ENCODE measurements around the gene OR2G2.

Gene OR2G2, protein sequence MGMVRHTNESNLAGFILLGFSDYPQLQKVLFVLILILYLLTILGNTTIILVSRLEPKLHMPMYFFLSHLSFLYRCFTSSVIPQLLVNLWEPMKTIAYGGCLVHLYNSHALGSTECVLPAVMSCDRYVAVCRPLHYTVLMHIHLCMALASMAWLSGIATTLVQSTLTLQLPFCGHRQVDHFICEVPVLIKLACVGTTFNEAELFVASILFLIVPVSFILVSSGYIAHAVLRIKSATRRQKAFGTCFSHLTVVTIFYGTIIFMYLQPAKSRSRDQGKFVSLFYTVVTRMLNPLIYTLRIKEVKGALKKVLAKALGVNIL

GRCh38 chr1:247588060-247588459, at the start of gene OR2G2:
TSS of gene OR2G2 (plus strand) at chr1:247588360. CDS start at chr1:247588360, 0 bp downstream.
- DNase-seq = no peak

DNA sequence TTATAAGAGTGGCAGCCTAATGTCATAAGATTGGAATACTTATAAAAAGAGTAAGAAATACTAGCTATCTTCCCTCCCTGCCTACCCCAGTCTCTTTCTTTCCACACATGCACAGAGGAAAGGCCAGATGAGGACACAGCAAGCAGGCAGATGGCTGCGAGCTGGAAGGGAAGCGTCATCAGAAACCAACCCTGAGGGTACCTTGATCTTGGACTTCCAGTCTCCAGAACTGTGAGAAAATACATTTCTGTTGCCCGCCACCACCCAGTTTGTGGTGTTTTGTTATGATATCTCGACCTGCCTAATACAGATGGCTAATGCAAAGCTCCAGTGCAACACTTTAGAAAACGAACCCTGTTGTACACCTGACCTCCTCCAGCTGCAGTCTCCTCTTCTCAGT, 49.6 kb upstream of the OR2G2 start:
- no peak for DNase-seq

DNA sequence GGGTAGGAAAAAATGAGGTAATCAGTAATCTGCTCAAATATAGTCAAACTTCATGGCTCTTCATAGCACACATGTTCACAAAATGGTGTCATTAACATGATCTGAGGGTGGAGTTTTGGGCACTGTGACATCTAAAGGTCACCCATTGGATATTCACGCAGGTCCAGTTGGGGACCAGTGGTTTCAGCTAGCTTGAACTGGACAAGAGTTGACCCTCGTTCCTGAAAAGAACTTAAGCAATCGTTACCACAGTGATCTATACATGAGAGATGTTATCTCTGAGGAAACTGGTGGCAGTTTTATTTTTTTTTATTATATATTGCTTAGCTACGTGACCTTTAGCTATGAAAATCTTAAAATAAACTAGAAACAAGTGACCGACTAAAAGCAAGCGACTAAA, 48.9 kb upstream of the OR2G2 start:
- DNase-seq = no peak

DNA sequence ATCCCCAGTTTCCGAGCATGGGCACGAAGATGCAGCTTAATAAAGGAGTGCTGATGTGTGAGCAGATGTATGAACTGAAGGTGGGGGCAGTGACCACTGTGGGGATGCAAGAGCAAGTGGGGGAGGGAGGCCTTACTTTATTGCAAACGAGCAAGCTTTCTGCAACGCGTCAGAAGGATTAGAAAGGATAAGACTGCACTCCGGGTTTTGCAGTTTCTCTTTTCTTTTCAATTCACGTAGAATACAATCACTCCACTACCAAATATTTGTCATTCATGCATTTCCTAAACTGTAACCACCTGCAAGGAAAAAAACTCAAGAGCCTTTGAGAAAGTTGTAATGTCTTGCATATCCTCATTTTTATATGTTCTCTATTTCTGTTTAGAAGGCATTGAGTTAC, 47.6 kb upstream of the OR2G2 start:
- no peak for DNase-seq

DNA sequence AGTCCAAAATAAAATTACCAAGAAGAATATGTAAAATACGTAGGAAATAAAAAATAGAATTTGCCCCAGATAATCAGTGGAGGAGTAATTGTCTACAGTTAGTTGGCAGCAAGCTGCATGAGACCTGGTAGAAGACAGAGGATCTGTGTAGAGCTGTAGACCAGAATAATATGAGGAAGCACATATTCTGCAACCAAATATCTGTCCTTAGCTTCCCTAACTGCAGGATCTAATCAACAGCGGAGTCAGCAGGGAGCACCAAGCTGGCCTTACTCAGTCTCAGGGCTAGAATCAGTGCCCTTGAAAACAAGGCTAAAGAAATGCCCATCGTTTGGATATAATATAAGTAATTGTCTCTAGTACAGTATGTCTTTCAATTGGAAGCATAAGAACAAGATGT, 45.3 kb upstream of the OR2G2 start:
- DNase-seq = no peak

- DNase-seq = no peak
Measured at GRCh38 chr1:247548092-247548491, 40.1 kb upstream of the OR2G2 start.

GRCh38 chr1:247548769-247549182, 39.4 kb upstream of the OR2G2 start, which contains the start of gene GCSAML:
TSS of gene GCSAML (plus strand) at chr1:247549134. CDS start at chr1:247549192, 58 bp downstream.
- DNase-seq = no peak

- peak; percentile 35 for DNase-seq
Measured at GRCh38 chr1:247551721-247552120, 36.4 kb upstream of the OR2G2 start.

GRCh38 chr1:247552231-247552630, 35.9 kb upstream of the OR2G2 start:
- no peak for DNase-seq

DNA sequence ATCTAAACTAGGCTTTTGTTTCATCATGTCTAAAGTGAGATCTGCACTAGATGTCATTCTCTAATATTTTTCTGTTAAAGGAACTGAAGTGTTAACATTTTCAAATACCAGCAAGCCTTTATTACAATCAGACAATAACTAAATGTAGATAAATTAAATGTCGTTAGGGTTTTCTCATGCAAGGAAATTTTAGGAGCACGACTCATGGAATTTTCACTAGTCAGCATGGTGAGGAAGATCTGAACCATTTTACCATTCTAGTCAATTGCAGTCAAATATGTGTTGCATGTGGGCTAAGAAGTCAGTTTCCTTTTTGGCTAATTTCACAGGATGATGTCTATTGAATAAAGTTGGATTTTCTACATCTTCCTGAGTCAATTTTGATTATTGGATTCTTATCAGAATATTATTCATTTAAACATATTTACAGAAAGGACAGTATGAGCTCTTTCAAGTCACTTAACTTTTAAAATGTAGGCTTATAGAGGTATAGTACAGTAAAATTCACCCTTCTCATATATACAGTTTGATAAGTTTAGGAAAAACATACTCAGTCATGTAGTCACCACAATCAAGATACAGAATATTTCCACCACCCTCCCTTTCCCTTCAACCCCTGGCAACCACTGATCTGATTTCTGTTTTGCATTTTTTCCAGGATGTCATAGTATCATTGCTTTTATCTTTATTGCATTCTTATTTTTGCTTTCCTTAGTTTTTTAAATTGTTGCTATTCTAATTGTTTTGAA, 30.1 kb upstream of the OR2G2 start:
- DNase-seq = peak; percentile 10

DNA sequence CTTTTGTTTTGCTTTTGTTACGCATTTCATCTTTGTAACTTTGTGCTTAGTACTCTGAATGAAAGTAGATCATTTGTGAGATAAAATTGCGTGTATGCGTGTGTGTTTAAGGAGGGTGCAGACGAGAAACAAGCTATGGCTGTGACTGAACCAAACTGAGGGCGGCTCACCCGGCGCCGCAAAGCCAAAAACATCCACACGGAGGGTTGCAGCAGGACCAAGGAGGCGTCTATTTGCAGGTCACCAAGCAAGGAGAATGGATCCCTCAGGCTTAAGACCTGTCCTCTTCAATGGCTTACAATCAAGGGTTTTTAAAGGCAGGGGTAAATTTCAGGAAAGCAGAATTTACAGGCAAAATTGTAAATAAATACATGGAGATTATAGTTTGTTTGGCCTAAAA, 26.4 kb upstream of the OR2G2 start:
- DNase-seq = no peak

GRCh38 chr1:247562198-247562597, 26.0 kb upstream of the OR2G2 start:
- DNase-seq = no peak

DNA sequence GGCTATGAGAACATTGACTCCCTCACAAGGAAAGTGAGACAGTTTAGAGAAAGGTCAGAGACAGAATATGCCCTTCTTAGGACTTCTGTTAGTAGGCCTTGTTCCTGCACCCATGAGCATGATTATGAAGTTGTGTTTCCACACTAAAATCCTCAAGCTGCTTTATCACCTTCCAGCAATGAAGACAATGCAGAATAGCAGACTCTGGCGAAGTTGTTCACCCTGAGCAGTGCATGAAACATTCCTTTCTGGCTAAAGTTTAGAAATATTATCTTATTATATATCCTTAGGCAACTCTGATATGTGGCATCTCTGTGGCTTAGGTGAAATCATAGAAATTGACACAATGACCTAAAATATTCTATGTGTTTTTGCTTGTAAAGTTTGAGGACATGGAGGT, 13.9 kb upstream of the OR2G2 start:
- DNase-seq = no peak

DNA sequence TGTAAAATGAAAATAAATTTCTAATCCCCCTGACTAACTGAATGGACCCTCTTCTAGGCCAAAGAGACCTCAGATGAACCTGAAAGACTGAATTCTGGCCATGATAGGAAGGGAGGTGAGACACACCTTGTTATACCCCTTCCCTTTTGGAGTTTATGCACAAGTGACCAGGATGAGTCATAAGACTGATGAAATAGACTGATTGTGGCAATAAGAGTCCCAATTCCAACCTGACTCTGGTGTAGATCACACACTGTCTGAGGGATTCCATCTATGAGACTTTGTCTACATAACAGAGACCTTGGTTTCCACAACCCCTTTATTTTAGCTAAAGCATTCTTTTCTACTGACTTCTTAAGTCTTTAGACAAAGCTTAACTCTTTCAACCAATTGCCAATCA, 13.5 kb upstream of the OR2G2 start:
- no peak for DNase-seq

- DNase-seq = no peak
Measured at GRCh38 chr1:247576514-247576913, 11.6 kb upstream of the OR2G2 start.

DNA sequence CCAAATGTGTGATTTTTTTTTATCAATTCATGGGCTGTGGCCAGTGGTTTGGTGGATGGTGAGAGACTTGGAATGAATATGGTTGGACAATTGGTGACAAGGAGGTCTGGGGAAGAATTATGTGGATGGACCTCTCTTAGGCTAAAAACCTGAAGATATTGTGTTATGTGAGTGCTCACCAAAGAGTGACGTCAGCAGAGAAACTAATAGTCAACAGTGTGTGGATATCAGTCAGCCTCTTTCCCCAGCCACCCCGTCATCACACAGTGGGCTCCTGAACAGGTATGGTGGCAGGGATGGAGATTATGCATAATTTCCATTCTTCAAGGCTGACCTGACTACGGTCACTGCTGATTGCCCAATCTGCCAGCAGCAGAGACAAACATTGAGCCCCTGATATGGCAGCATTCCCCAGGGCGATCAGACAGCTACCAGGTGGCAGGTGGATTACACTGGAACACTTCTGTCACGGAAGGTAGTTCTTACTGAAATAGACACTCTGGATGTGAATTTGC, 9.2 kb upstream of the OR2G2 start:
- DNase-seq = no peak

GRCh38 chr1:247605286-247605685, 17.1 kb downstream of the OR2G2 start, which contains the start of gene OR2G3:
TSS of gene OR2G3 (plus strand) at chr1:247605586. CDS start at chr1:247605586, 0 bp downstream.
- no peak for DNase-seq

DNA sequence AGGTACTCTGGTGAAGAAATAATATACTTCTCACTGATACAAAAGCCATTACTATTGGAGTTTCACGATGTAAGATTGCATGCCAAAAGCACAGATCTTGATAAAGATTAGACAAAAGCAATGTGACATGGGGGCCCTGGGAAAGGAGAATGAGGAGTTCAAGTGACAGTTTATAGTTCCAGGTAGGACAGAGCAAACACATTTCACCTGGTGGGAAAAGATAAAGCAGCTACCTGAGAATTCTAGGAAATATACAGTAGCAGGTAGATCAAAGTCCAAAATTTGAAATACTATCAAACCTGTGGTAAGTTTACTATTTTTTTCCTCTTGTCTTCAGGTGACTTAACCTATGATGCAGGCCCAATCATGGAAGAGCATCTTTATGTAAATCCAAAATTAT, 25.2 kb downstream of the OR2G2 start:
- DNase-seq = no peak

GRCh38 chr1:247614625-247615024, 26.5 kb downstream of the OR2G2 start:
- DNase-seq = no peak

DNA sequence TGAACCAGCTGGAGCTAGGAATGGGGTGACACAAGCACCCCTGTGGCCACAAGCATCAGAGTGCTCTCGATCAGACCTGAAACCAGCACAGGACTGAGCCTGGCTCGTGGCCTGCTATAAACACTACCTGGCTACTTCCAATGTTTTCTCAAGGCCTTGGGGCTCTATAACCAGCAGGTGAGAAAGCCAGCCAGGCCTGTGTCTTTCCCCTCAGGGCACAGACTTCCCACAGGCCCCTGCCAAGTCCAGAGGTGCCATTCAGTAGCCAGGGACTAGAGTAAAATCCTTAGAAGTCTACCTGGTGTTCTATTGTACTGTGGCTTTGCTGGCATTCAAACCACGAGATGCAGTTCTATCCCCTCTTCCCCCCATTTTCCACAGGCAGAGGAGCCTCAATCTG, 39.8 kb downstream of the OR2G2 start:
- no peak for DNase-seq

- no peak for DNase-seq
Measured at GRCh38 chr1:247638011-247638410, 49.9 kb downstream of the OR2G2 start.

- no peak for DNase-seq
Measured at GRCh38 chr1:247638781-247639180, 50.6 kb downstream of the OR2G2 start.

All from fibroblast of upper back skin (primary cell).